MM.1S (cell line): ENCODE measurements around the gene ADGRV1.

ENCODE experiments used
- DNase-seq: peaks from one replicate; pipeline ENCODE4 v3.0.0-alpha.2; 2015
- H2AFZ ChIP-seq: fragments of 300-600 bp; sonication (generic); 2 replicates; pipeline ENCODE4 v1.6.0; 2016; ENCODE audit warnings: antibody characterized with exemption, low read length
- H3F3A ChIP-seq: fragments of 300-600 bp; sonication (generic); 2 replicates; pipeline ENCODE4 v1.6.1; 2016; ENCODE audit warnings: mild to moderate bottlenecking, antibody characterized with exemption, low read length, moderate library complexity, mixed read lengths; ENCODE audit not compliant: insufficient read depth
- H3K27ac ChIP-seq: fragments of 300-600 bp; sonication (generic); 2 replicates; pipeline ENCODE4 v1.5.1; 2016; ENCODE audit warnings: mild to moderate bottlenecking, low read length
- H3K27me3 ChIP-seq: fragments of 300-600 bp; sonication (generic); replicated peaks from 2 replicates; pipeline ENCODE4 v1.6.0; 2016; ENCODE audit warnings: low read length; ENCODE audit not compliant: insufficient read depth
- H3K36me3 ChIP-seq: fragments of 300-600 bp; sonication (generic); replicated peaks from 2 replicates; pipeline ENCODE4 v1.6.1; 2016; ENCODE audit warnings: mild to moderate bottlenecking, low read length, mixed read lengths; ENCODE audit not compliant: insufficient read depth
- H3K4me1 ChIP-seq: fragments of 300-600 bp; sonication (generic); 2 replicates; pipeline ENCODE4 v1.6.1; 2016; ENCODE audit warnings: low read length, mixed read lengths
- H3K4me2 ChIP-seq: fragments of 300-600 bp; sonication (generic); 2 replicates; pipeline ENCODE4 v1.6.0; 2016; ENCODE audit warnings: low read depth, low read length
- H3K4me3 ChIP-seq: fragments of 300-600 bp; sonication (generic); 2 replicates; pipeline ENCODE4 v1.5.1; 2016; ENCODE audit warnings: low read length, mixed read lengths
- H3K79me2 ChIP-seq: fragments of 300-600 bp; sonication (generic); 2 replicates; pipeline ENCODE4 v1.6.1; 2016; ENCODE audit warnings: mixed run types, low read length, mixed read lengths
- H3K9ac ChIP-seq: fragments of 300-600 bp; sonication (generic); 2 replicates; pipeline ENCODE4 v1.6.1; 2016; ENCODE audit warnings: low read length, mixed read lengths
- H3K9me2 ChIP-seq: fragments of 300-600 bp; sonication (generic); replicated peaks from 2 replicates; pipeline ENCODE4 v1.6.1; 2016; ENCODE audit warnings: mild to moderate bottlenecking, low read length, mixed read lengths; ENCODE audit not compliant: insufficient read depth
- H3K9me3 ChIP-seq: fragments of 300-600 bp; sonication (generic); replicated peaks from 2 replicates; pipeline ENCODE4 v1.6.1; 2016; ENCODE audit warnings: mild to moderate bottlenecking, low read length, mixed read lengths; ENCODE audit not compliant: insufficient read depth
- H4K20me1 ChIP-seq: fragments of 300-600 bp; sonication (generic); 2 replicates; pipeline ENCODE4 v1.6.1; 2016; ENCODE audit warnings: mild to moderate bottlenecking, low read length, moderate library complexity, mixed read lengths; ENCODE audit not compliant: insufficient read depth
- EZH2 ChIP-seq: fragments of 300-600 bp; sonication (generic); optimal IDR thresholded peaks from 2 replicates; pipeline ENCODE3; 2017; ENCODE audit warnings: low read depth, mild to moderate bottlenecking, antibody characterized with exemption, low read length, mixed read lengths
- EZH2phosphoT487 ChIP-seq: fragments of 300-600 bp; sonication (generic); IDR thresholded peaks from 2 replicates; pipeline ENCODE4 v1.6.1; 2018; ENCODE audit warnings: antibody characterized with exemption, low read length
- TF ChIP-seq, protein P1 (sequence below): fragments of 300-600 bp; sonication (generic); IDR thresholded peaks from 2 replicates; pipeline ENCODE4 v1.5.1; 2016; ENCODE audit warnings: antibody characterized with exemption, low read length, mixed read lengths

ADGRV1 gene

DNA sequence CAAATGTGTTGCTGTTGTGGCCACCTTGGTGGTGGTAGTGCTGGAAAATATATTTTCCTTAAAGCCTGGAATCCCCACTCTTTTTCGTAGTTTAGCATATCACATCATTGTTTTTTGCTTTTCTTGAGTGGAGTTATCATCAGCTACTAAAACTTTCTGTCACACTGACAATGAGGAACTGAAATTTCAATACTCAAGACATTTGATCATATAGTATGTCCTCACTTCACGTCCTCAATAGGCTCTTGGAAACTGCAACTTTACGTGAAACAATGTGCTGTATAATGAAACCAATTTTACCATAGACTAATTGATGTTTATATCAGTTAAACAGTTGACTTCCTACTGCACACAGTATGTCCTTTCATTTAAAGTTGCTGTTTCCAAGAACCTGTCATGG, 265.8 kb downstream of the ADGRV1 start:
- no peak overlapping the region for H3K9ac ChIP-seq

DNA sequence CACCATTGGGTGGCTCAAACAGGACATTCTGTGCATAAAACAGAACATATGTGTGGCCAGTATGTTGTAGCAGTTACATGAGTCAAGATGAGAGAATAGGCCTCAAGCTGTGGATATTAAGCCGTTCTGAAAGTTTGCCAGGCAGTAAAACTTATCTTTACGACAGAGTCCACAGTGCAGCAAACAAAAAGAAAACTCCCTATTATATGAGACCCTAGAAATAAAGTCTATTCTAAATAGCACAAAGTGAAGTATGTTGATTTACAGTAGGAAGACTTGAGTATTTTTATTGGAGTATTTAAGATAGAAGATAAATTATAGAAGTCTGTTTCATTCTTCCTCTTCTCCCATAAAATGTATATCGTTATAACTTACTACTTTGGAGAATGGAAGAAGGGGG, 271.5 kb downstream of the ADGRV1 start:
- Histone ChIP-seq H3K27ac (no peak overlapping the region), H4K20me1 (no peaks in the 10 kb centered on the region), H3K27me3 (no peaks in the 10 kb centered on the region), H3F3A (no peaks in the 10 kb centered on the region), H3K4me3 (no peak overlapping the region), H3K79me2 (no peaks in the 10 kb centered on the region), H3K9me2 (no peaks in the 10 kb centered on the region), H3K36me3 (no peaks in the 10 kb centered on the region), H2AFZ (no peak overlapping the region), H3K9me3 (no peaks in the 10 kb centered on the region), H3K9ac (no peak overlapping the region), H3K4me1 (no peaks in the 10 kb centered on the region), H3K4me2 (no peak overlapping the region)
- DNase-seq: no peak
- TF ChIP-seq, protein P1, sequence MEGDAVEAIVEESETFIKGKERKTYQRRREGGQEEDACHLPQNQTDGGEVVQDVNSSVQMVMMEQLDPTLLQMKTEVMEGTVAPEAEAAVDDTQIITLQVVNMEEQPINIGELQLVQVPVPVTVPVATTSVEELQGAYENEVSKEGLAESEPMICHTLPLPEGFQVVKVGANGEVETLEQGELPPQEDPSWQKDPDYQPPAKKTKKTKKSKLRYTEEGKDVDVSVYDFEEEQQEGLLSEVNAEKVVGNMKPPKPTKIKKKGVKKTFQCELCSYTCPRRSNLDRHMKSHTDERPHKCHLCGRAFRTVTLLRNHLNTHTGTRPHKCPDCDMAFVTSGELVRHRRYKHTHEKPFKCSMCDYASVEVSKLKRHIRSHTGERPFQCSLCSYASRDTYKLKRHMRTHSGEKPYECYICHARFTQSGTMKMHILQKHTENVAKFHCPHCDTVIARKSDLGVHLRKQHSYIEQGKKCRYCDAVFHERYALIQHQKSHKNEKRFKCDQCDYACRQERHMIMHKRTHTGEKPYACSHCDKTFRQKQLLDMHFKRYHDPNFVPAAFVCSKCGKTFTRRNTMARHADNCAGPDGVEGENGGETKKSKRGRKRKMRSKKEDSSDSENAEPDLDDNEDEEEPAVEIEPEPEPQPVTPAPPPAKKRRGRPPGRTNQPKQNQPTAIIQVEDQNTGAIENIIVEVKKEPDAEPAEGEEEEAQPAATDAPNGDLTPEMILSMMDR: no peak
- TF ChIP-seq EZH2: no peak
- TF ChIP-seq EZH2phosphoT487: no peak

More for the DNA sequence above, 265.8 kb downstream of the ADGRV1 start:
- no peaks in the 10 kb centered on the region for H3K4me1 ChIP-seq
- no peaks in the 10 kb centered on the region for H3K9me2 ChIP-seq
- no peaks in the 10 kb centered on the region for H3F3A ChIP-seq
- no peak overlapping the region for H3K27ac ChIP-seq
- TF ChIP-seq EZH2phosphoT487: no peak
- TF ChIP-seq, protein P1: no peak
- TF ChIP-seq EZH2: no peak
- H3K9me3 ChIP-seq: no peaks in the 10 kb centered on the region
- no peaks in the 10 kb centered on the region for H3K79me2 ChIP-seq
- no peak overlapping the region for H3K4me2 ChIP-seq
- no peaks in the 10 kb centered on the region for H4K20me1 ChIP-seq
- no peaks in the 10 kb centered on the region for H3K36me3 ChIP-seq
- no peak overlapping the region for H3K4me3 ChIP-seq
- no peak for DNase-seq
- H2AFZ ChIP-seq: no peak overlapping the region
- no peaks in the 10 kb centered on the region for H3K27me3 ChIP-seq

- Histone ChIP-seq H3F3A (no peaks in the 10 kb centered on the region), H3K9ac (no peak overlapping the region), H3K4me1 (no peaks in the 10 kb centered on the region), H4K20me1 (no peaks in the 10 kb centered on the region), H3K9me2 (no peaks in the 10 kb centered on the region), H3K4me3 (no peak overlapping the region), H3K9me3 (no peaks in the 10 kb centered on the region), H3K79me2 (no peaks in the 10 kb centered on the region), H3K27me3 (no peaks in the 10 kb centered on the region), H3K36me3 (no peaks in the 10 kb centered on the region), H2AFZ (no peak overlapping the region), H3K4me2 (no peak overlapping the region), H3K27ac (no peak overlapping the region)
- TF ChIP-seq, protein P1: no peak
- TF ChIP-seq EZH2: no peak
- TF ChIP-seq EZH2phosphoT487: no peak
- DNase-seq: no peak
Measured at GRCh38 chr5:90833753-90834152, 275.2 kb downstream of the ADGRV1 start.
